Central memory CD8-positive, alpha-beta T cell (primary cell): Measurements from ENCODE around the gene LSM2.

Experiments
- ATAC-seq: fragments of 150-1000 bp; cut with Tn5 transposase; replicated peaks from 2 replicates; pipeline ENCODE4 v1.10.0; 2022; ENCODE audit warnings: mild to moderate bottlenecking, moderate FRiP score, moderate number of reproducible peaks; ENCODE audit not compliant: poor library complexity, severe bottlenecking; ENCODE audit errors: extremely low read depth
- DNase-seq, 2 donors: peaks; one replicate each; pipeline ENCODE4 v3.0.0; 2021; ENCODE audit warnings: low spot score in 2 of 2
- H3K27ac Mint-ChIP-seq: one replicate; pipeline ENCODE4 v1.8.0; 2022; ENCODE audit warnings: low read depth, mild to moderate bottlenecking, moderate library complexity, mixed read lengths
- H3K27me3 Mint-ChIP-seq: one replicate; pipeline ENCODE4 v1.8.0; 2022; ENCODE audit warnings: mixed read lengths
- H3K36me3 Mint-ChIP-seq: one replicate; pipeline ENCODE4 v1.8.0; 2022; ENCODE audit warnings: mild to moderate bottlenecking, moderate library complexity, mixed read lengths; ENCODE audit not compliant: insufficient read depth
- H3K4me1 Mint-ChIP-seq: one replicate; pipeline ENCODE4 v1.8.0; 2022; ENCODE audit warnings: mixed read lengths
- H3K4me3 Mint-ChIP-seq: one replicate; pipeline ENCODE4 v1.8.0; 2022; ENCODE audit warnings: mild to moderate bottlenecking, moderate library complexity, mixed read lengths
- H3K9me3 Mint-ChIP-seq: one replicate; pipeline ENCODE4 v1.8.0; 2022; ENCODE audit warnings: mixed read lengths

The LSM2 gene

DNA sequence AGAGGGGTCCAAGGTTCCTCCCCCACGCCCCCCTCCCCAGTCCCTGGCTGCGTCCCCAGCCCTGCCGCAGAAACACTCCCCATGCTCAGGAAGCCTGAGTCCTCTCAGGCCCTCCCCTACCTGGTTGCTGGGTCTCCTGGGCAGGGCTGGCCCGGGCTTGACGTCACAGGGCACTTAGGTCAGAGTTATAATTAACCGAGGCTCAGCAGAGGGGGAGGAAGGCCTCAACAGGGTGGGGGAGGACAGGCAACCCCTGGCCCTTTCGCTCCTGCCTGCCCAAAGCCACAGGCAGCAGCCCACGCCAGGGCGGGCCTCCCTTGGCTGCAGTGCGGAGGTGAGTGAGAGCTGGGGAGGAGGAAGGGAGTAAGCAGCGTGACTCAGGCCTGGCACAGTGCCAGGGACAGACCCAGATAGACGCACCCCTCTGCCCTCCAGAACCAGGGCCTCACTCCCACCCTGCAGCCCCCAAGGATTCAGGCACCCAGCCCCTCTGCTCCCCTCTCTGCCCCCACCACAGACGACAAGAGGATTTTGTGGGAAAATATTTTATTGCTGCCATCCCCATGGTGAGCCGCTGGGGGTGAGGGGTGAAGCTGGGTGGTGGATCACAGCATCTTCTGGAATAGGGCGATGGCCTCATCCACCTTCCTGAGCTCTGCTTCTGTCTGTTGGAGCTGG is 29.6 kb downstream of the LSM2 start, which contains the start of gene VWA7:
TSS of gene VWA7 (minus strand) at position 340 of the 678 bp plus-strand sequence. CDS start 549 bp downstream, outside the sequence.
- H3K4me3 Mint-ChIP-seq, result peak within 1 kb of the TSS; percentile 63
- H3K4me1 Mint-ChIP-seq, result peaks cover 34% of the 10 kb centered on the region
- DNase-seq (peak; percentile 31 to 54), ATAC-seq (peak; percentile 73)
- peak within 1 kb of the TSS; percentile 78 for H3K27ac Mint-ChIP-seq
- H3K36me3 Mint-ChIP-seq, result peaks cover 6% of the 10 kb centered on the region
- H3K27me3 Mint-ChIP-seq, result no peaks in the 10 kb centered on the region
- H3K9me3 Mint-ChIP-seq, result no peaks in the 10 kb centered on the region

DNA sequence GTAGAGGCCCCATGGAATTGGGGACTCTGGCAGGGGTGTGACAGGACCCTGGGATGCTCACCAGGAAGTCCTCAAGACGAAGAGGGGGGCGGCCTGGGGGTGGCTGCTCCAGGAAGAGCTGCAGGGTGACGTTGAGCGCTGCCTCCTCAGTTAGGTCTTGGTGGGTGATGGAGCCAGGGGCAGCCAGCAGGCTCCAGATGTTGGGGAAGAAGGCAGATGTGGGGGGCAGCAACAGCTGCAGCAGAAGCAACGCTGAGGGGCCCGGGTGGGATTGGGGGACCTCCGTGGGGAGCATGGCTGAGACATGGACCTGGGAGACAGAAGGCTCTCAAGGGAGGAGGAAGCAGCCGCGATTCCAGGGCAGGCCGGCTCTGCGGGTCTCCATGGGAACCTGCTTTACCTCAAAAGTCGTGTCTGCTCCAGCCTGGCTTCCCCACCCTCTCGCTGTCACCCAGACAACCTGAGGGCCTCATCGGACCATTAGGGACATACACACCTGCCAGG is 30.2 kb downstream of the LSM2 start:
- Mint-ChIP-seq H3K4me3 (peak overlapping the region; percentile 63), H3K36me3 (peaks cover 6% of the 10 kb centered on the region), H3K9me3 (no peaks in the 10 kb centered on the region), H3K27ac (peak overlapping the region; percentile 78), H3K4me1 (peaks cover 35% of the 10 kb centered on the region), H3K27me3 (no peaks in the 10 kb centered on the region)
- DNase-seq (no peak), ATAC-seq (no peak)

DNA sequence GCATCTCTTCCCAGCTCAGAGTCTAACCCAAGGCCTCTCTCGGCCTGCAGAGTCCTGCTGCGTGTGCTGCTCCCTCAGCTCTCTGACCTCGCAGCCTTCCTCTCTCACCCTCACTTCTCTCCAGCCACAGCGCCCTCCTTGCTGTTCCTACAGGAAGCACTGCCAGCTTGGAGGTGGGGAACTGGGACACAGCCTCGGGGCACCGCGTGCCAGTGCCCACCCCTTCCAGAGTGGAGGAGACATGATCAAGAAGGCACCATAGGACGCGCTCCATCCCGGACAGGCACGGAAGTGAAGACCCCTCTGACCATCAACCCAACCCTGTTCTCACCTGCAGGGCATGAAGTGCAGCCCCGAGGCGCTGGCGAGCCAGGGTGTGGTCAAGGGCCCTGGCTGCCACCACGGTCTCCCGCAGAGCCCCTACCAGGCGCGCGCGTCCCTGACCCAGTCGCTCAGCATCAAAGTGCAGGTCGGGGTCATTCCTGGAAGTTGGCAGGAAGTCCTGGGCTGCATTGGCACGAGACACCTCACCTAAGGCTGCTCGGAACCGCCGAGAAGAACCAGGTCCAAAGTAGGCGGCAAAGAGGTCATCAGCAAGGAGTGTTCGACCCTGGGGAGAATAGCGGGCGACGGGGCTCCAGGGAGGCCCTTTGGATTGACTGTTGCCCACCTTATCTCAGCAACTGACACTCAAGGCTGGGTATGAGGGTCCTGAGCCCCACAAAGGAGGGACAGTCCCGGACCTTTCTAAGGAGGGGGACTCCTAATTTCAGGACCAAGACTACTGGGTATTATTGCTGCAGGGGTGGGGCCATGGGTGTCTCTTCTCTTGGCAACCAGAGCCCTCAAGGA is 30.9 kb downstream of the LSM2 start:
- DNase-seq, result no peak
- ATAC-seq, result no peak
- H3K4me1 Mint-ChIP-seq, result peaks cover 41% of the 10 kb centered on the region
- peak overlapping the region; percentile 78 for H3K27ac Mint-ChIP-seq
- H3K27me3 Mint-ChIP-seq, result no peaks in the 10 kb centered on the region
- peaks cover 6% of the 10 kb centered on the region for H3K36me3 Mint-ChIP-seq
- H3K9me3 Mint-ChIP-seq, result no peaks in the 10 kb centered on the region
- peak overlapping the region; percentile 63 for H3K4me3 Mint-ChIP-seq

DNA sequence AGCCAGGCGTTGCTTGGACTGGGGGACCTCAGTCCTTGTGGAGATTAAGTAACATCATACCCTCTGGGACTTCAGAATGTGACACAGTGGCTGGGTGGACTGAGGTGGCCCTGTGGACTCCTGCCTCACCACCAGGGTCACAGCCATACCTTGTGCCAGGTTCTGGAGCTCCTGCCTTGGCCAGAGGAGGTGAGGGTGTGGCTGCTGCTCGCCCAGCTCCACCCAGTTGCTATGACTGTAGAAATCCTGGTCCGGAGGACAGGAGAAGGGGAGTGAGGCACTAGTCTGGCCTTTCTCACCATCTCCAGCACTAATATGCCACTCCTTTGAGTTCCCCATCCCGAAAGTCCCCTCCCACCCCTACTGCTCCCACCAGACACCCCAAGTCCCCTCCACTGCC is 31.6 kb downstream of the LSM2 start:
- Mint-ChIP-seq H3K27ac (no peak overlapping the region), H3K36me3 (peaks cover 6% of the 10 kb centered on the region), H3K4me1 (peaks cover 41% of the 10 kb centered on the region), H3K9me3 (no peaks in the 10 kb centered on the region), H3K4me3 (peak overlapping the region; percentile 11), H3K27me3 (no peaks in the 10 kb centered on the region)
- DNase-seq (no peak), ATAC-seq (no peak)

DNA sequence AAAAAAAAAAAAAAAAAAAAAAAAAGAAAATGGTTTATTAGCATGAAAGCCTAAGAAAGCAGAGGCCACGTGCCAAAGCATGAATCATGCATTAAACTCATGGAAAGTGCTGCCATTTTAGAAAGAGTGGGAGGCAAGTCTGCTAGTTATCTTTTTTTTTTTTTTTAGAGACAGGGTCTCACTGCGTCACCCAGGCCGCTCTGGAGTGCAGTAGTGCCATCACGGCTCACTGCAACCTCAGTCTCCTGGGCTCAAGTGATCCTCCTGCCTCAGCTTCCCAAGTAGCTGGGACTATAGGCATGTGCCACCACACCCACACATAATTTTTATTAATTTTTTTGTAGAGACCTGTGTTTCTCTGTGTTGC is 34.8 kb downstream of the LSM2 start:
- no peak for ATAC-seq
- no peaks in the 10 kb centered on the region for H3K27me3 Mint-ChIP-seq
- H3K36me3 Mint-ChIP-seq, result peaks cover 2% of the 10 kb centered on the region
- H3K4me3 Mint-ChIP-seq, result peak overlapping the region; percentile 49
- no peak overlapping the region for H3K27ac Mint-ChIP-seq
- DNase-seq, result no peak
- H3K4me1 Mint-ChIP-seq, result peaks cover 39% of the 10 kb centered on the region
- no peaks in the 10 kb centered on the region for H3K9me3 Mint-ChIP-seq

DNA sequence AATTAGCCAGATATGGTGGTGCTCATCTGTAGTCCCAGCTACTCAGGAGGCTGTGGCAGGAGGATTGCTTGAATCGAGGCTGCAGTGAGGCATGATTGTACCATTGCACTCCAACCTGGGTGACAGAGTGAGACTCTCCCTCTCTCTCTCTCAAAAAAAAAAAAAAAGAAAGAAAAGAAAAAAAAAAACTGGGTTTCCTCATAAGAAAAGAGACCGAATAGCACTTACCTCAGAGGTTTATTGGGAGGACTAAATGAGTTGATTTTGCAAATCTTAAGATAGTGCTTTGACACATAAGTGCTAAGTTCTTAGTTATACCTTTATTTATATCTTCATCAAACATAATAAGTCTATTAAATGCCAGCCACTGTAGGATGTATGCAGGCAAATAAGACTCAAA is 35.9 kb downstream of the LSM2 start:
- peak overlapping the region; percentile 7 for H3K4me3 Mint-ChIP-seq
- no peak overlapping the region for H3K27ac Mint-ChIP-seq
- no peaks in the 10 kb centered on the region for H3K9me3 Mint-ChIP-seq
- peaks cover 29% of the 10 kb centered on the region for H3K4me1 Mint-ChIP-seq
- ATAC-seq, result no peak
- H3K27me3 Mint-ChIP-seq, result no peaks in the 10 kb centered on the region
- H3K36me3 Mint-ChIP-seq, result peaks cover 2% of the 10 kb centered on the region
- DNase-seq, result no peak

DNA sequence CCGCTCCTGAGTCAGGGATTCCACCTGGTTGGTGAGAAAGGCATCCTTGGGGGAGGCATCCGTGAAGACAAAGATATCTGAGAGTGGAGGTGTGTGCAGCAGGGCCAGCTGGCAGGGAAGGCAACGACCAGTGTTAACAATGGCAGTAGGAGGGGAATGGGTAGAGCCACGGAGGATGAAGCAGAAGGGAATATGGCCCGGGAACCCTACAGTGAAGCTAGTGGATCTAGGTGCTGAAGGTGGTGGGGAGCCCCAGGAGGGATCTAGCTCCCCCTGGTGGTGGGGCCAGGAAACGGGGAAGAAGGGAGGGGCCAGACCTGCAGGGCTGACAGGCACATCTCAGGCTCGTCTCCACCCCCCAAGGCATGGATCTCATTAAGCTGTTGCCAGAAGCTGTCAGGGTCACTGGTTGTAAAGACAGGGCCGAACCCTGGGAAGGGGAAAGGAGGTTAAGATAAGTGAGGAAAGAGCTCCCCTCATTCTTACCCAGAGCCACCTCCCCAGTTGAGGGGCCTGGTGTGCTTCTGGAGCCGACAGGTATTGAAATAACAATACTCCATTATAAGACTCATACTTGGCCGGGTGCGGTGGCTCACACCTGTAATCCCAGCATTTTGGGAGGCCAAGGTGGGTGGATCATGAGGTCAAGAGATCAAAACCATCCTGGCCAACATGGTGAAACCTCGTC is 36.9 kb downstream of the LSM2 start:
- H3K9me3 Mint-ChIP-seq, result no peaks in the 10 kb centered on the region
- DNase-seq, result peak; percentile 75 to 77
- ATAC-seq, result peak; percentile 70
- H3K27me3 Mint-ChIP-seq, result no peaks in the 10 kb centered on the region
- H3K4me1 Mint-ChIP-seq, result peaks cover 28% of the 10 kb centered on the region
- peak overlapping the region; percentile 52 for H3K27ac Mint-ChIP-seq
- no peak overlapping the region for H3K4me3 Mint-ChIP-seq
- H3K36me3 Mint-ChIP-seq, result peaks cover 5% of the 10 kb centered on the region

DNA sequence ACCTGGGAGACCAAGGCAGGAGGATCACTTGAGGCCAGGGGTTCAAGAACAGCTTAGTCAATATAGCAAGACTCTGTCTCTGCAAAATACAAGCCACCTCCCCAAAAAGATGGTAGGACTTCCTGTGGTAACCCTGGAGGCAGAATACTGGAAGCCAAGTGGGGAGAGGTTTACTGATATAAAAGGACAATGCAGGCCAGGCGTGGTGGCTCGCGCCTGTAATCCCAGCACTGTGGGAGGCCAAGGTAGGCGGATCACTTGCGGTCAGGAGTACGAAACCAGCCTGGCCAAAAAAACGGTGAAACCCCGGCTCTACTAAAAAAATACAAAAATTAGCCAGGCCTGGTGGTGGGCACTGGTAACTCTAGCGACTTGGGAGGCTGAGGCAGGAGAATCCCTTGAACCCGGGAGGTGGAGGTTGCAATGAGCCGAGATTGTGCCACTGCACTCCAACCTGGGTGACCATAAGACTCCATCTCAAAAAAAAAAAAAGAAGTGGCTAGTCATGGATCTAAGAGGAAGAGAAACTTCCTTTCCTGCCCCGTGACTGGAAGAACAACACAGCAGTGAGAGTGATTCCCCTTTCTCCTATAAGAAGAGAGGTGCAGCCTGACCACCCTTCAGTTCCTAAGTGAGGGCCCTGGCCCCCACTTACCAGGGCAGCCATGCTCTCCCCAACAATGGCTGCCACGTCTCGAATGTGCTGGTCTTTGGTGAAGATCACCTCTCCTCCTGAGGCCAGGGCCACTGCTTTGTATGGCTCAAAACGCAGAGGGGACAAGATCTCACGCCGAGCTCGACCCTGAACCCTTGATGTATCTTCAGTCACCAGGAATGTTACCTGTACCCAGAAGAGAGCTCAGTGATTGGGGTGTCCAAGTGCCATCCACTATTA is 38.2 kb downstream of the LSM2 start:
- H3K36me3 Mint-ChIP-seq, result peaks cover 7% of the 10 kb centered on the region
- DNase-seq (no peak), ATAC-seq (no peak)
- no peaks in the 10 kb centered on the region for H3K27me3 Mint-ChIP-seq
- H3K9me3 Mint-ChIP-seq, result no peaks in the 10 kb centered on the region
- no peak overlapping the region for H3K4me3 Mint-ChIP-seq
- no peak overlapping the region for H3K27ac Mint-ChIP-seq
- H3K4me1 Mint-ChIP-seq, result peaks cover 28% of the 10 kb centered on the region

DNA sequence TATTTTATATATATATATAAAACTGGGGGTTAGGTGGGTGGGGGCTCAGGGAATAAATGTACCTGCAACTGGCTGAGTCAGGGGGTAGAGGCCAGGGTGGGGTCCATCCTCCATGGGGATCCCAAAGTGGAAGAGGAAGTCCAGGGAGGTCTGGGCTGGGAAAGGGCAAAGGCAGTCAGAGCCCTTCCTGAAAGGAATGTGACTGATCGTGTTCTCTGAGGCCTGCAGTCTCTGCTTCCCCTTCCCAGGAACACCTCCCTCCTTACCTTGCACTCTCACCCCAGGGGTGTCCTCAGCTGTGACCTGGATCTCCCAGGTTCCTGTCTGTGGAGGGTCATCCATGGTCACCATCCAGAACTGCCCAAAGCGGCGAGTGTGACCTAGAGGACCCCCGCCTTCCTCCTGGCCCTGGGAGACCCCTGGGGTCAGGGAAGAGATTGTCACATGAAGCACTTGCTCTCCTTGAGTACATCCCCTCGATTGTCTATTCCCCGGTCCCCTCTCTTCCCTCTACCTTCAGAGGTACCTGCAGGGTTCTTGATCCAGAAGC is 39.6 kb downstream of the LSM2 start:
- Mint-ChIP-seq H3K4me3 (no peak overlapping the region), H3K36me3 (peaks cover 9% of the 10 kb centered on the region), H3K27me3 (no peaks in the 10 kb centered on the region), H3K27ac (no peak overlapping the region), H3K4me1 (peaks cover 18% of the 10 kb centered on the region), H3K9me3 (no peaks in the 10 kb centered on the region)
- ATAC-seq (no peak), DNase-seq (no peak)

DNA sequence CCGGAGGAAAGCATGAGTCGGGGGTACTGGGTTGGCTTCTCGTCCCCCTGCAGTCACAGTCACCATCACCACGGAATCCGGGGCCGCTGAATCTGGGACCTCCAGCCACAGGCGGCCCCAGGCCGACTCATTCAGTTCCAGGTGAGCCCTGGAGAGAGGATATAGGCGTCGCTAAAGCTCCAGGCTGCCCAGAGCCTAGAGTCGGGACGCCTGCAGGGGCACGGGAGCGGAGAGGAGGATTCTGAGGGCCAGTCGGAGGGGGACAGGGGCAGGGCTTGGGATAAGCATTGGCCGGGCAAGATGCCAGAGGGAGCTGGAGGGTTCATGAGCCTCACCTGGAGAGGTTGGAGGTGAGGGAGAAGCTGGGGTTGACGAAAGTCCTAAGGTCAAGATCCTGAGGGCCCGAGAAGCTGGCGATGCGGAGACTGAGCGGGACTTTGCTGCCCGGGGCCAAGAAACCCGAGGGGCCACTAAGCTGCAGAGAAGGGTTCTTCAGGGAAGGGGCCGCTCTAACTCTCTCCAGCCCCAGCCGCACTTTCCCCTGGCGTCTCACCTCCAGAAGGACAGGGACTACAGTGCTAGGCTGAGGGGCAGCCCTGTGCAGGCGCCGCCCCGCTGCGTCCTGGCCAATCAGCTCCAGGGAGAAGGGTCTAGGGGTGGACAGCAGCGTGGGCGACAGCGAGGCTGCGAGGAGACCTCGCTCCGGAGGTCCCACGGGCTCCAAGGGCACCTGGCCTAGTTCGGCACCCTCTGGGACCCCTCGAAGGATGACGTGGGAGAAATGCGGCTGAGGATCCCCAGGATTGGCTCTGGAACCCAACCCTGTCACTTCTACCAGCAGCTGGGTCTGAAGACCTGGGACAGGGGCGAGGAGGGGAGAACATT is 40.6 kb downstream of the LSM2 start:
- DNase-seq, result no peak
- Mint-ChIP-seq H3K4me1 (peaks cover 14% of the 10 kb centered on the region), H3K36me3 (peaks cover 9% of the 10 kb centered on the region), H3K27ac (peak overlapping the region; percentile 51), H3K27me3 (no peaks in the 10 kb centered on the region), H3K9me3 (no peaks in the 10 kb centered on the region), H3K4me3 (no peak overlapping the region)
- no peak for ATAC-seq

DNA sequence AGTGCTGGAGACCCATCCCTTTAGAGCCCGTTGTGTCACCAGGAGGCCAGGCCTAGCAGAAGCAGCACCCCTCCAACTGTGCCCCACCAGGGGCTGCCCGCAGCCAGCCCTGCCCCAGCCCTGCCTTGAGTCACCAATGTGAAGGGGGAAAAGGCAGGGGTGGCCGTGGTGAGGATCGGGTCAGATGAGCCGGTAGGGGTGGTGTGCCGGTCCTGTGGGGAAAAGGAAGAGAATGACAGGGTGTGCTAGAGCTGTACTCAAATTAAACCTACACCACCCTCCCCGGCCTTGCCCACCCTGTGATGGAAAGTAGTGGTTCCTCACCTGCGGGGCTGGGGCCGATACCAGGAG is 41.2 kb downstream of the LSM2 start:
- Mint-ChIP-seq H3K9me3 (no peaks in the 10 kb centered on the region), H3K4me3 (no peak overlapping the region), H3K27me3 (no peaks in the 10 kb centered on the region), H3K27ac (no peak overlapping the region), H3K36me3 (peaks cover 9% of the 10 kb centered on the region), H3K4me1 (peaks cover 12% of the 10 kb centered on the region)
- ATAC-seq, result no peak
- DNase-seq, result no peak
